HG03025 (cell line): ENCODE measurements around the gene FBLN5.
"Not testable (repeated sequence)": the region's sequence is repeated elsewhere in the genome, so short reads cannot be mapped to it uniquely, and the experiment has no call there.

Experiments
- ATAC-seq: cut with Tn5 transposase; IDR thresholded peaks from one replicate; pipeline ENCODE4 v1.9.1; 2021; ENCODE audit warnings: mild to moderate bottlenecking, moderate library complexity; ENCODE audit not compliant: unreplicated experiment, low FRiP score

The FBLN5 gene

GRCh38 chr14:91888641-91889476 lies 58.6 kb downstream of the FBLN5 start:
- ATAC-seq, result no peak

GRCh38 chr14:91886961-91887360 lies 60.5 kb downstream of the FBLN5 start:
- no peak for ATAC-seq

GRCh38 chr14:91885839-91886238 lies 61.7 kb downstream of the FBLN5 start:
- ATAC-seq, result no peak

- ATAC-seq, result no peak
Measured at GRCh38 chr14:91885113-91885712, 62.3 kb downstream of the FBLN5 start.

GRCh38 chr14:91884664-91885063 lies 62.8 kb downstream of the FBLN5 start:
- ATAC-seq, result no peak

- ATAC-seq, result no peak
Measured at GRCh38 chr14:91883753-91884152, 63.7 kb downstream of the FBLN5 start.

- no peak for ATAC-seq
Measured at GRCh38 chr14:91882776-91883175, 64.7 kb downstream of the FBLN5 start.

GRCh38 chr14:91882369-91882768 lies 65.1 kb downstream of the FBLN5 start:
- no peak for ATAC-seq

- ATAC-seq, result no peak
Measured at GRCh38 chr14:91879196-91879595, 68.3 kb downstream of the FBLN5 start.

GRCh38 chr14:91878274-91878673 lies 69.2 kb downstream of the FBLN5 start:
- ATAC-seq, result no peak

GRCh38 chr14:91877376-91877915 lies 70.0 kb downstream of the FBLN5 start:
- ATAC-seq, result no peak

- ATAC-seq, result no peak
Measured at GRCh38 chr14:91876492-91876891, 71.0 kb downstream of the FBLN5 start.

GRCh38 chr14:91875525-91876286 lies 71.8 kb downstream of the FBLN5 start:
- ATAC-seq, result no peak

- ATAC-seq, result peak; percentile 92
Measured at GRCh38 chr14:91873471-91874415, 73.8 kb downstream of the FBLN5 start.

- ATAC-seq, result no peak
Measured at GRCh38 chr14:91872517-91873470, 74.7 kb downstream of the FBLN5 start.

- no peak for ATAC-seq
Measured at GRCh38 chr14:91872011-91872501, 75.4 kb downstream of the FBLN5 start.

GRCh38 chr14:91871401-91871800 lies 76.1 kb downstream of the FBLN5 start:
- ATAC-seq, result not testable (repeated sequence)

GRCh38 chr14:91870890-91871289 lies 76.6 kb downstream of the FBLN5 start:
- ATAC-seq, result no peak

- no peak for ATAC-seq
Measured at GRCh38 chr14:91870001-91870400, 77.5 kb downstream of the FBLN5 start.
